HCT116 (cell line): Measurements from ENCODE around the gene GDAP1L1. TPM values are rescaled to one million over a fixed set of nuclear protein-coding genes. Genes with fewer than 3 reads are reported as not detected.
A peak's percentile ranks its signal among the peaks of the same experiment; 100 is the strongest.

Source experiments
- ATAC-seq: fragments of 200-7000 bp; cut with Tn5 transposase; 2 replicates; pipeline ENCODE4 v1.9.1; 2020; ENCODE audit warnings: mild to moderate bottlenecking, moderate library complexity
- BruUV-seq: library from RNA; stranded (reverse); fragments of 400-500 nt; replicated peaks from 2 replicates; lab custom pipeline; 2021; lab: Mats Ljungman, UMichigan
- CTCF ChIA-PET: fragments of 300-600 bp; sonication (Branson Sonifier 250); formaldehyde crosslinking; loops from one replicate; lab custom pipeline; 2021; ENCODE audit warnings: antibody characterized with exemption; lab: Charles Lee
- POLR2A ChIA-PET: fragments of 300-600, 350-600 bp; sonication (Branson Sonifier 250); formaldehyde crosslinking; loops from one replicate; lab custom pipeline; 2021; ENCODE audit warnings: antibody characterized with exemption; lab: Charles Lee
- RAD21 ChIA-PET, 2 experiments: fragments of 300-600 bp; sonication (Branson Sonifier 250); formaldehyde crosslinking; loops; one replicate each; lab custom pipeline; 2023; ENCODE audit warnings: low total read pairs in 2 of 2; ENCODE audit not compliant: uncharacterized antibody in 2 of 2, unreplicated experiment in 2 of 2, low non-redundant PET in 1 of 2; lab: Charles Lee
- DNase-seq: peaks from one replicate; pipeline ENCODE4 v3.0.0-alpha.2; 2010; ENCODE audit warnings: low read depth, low spot score
- H2AFZ ChIP-seq: fragments of 200-600 bp; shearing (Covaris generic), sonication (generic); 2 replicates; pipeline ENCODE4 v1.6.1; 2017; ENCODE audit warnings: low read depth, mixed run types, mixed read lengths, antibody characterized with exemption, low read length; ENCODE audit not compliant: poor library complexity, severe bottlenecking
- H3K27ac ChIP-seq: 2 replicates; pipeline ENCODE4 v1.5.1; 2012; ENCODE audit warnings: low read depth, low read length
- H3K27me3 ChIP-seq: fragments of 200-600 bp; sonication (generic); 2 replicates; pipeline ENCODE4 v1.6.1; 2016; ENCODE audit warnings: mixed run types, low read length, mixed read lengths; ENCODE audit not compliant: insufficient read depth
- H3K36me3 ChIP-seq, 2 experiments: fragments of 200-500 bp in 1 of 2; fragments of 200-600 bp in 1 of 2; sonication (Bioruptor generic) in 1 of 2; sonication (generic) in 1 of 2; 2 replicates each; pipeline versions ENCODE4 v1.5.1 to v1.6.1; 2014 to 2016; ENCODE audit warnings: low read length in 2 of 2, inconsistent platforms in 1 of 2, mixed read lengths in 1 of 2, mixed run types in 1 of 2; ENCODE audit not compliant: insufficient read depth in 2 of 2, control insufficient read depth in 1 of 2
- H3K4me1 ChIP-seq, 2 experiments: fragments of 200-600 bp in 1 of 2; sonication (generic) in 1 of 2; 2 replicates each; pipeline versions ENCODE4 v1.5.1 to v1.6.1; 2012 to 2017; ENCODE audit warnings: low read length in 2 of 2, inconsistent platforms in 1 of 2, mild to moderate bottlenecking in 1 of 2, mixed read lengths in 1 of 2, mixed run types in 1 of 2, moderate library complexity in 1 of 2; ENCODE audit not compliant: insufficient read depth in 2 of 2, control insufficient read depth in 1 of 2
- H3K4me2 ChIP-seq: fragments of 200-600 bp; sonication (generic); 2 replicates; pipeline ENCODE4 v1.6.1; 2017; ENCODE audit warnings: mixed run types, low read length, mixed read lengths
- H3K4me3 ChIP-seq, 2 experiments: fragments of 200-600 bp in 1 of 2; sonication (generic) in 1 of 2; replicated peaks in 1 of 2; 2 replicates each; pipeline ENCODE4 v1.5.1; 2011 to 2016; ENCODE audit warnings: low read length in 2 of 2, control low read depth in 1 of 2, low read depth in 1 of 2, mild to moderate bottlenecking in 1 of 2, mixed read lengths in 1 of 2, mixed run types in 1 of 2
- H3K79me2 ChIP-seq: fragments of 200-600 bp; sonication (generic); 2 replicates; pipeline ENCODE4 v1.6.1; 2017; ENCODE audit warnings: mild to moderate bottlenecking, mixed run types, low read length, moderate library complexity, mixed read lengths; ENCODE audit not compliant: insufficient read depth
- H3K9ac ChIP-seq: fragments of 200-600 bp; sonication (generic); 2 replicates; pipeline ENCODE4 v1.6.1; 2016; ENCODE audit warnings: low read length, mixed read lengths
- H3K9me2 ChIP-seq: fragments of 200-600 bp; sonication (generic), shearing (Covaris generic); 2 replicates; pipeline ENCODE4 v1.6.1; 2017; ENCODE audit warnings: mixed run types, mild to moderate bottlenecking, moderate library complexity; ENCODE audit not compliant: insufficient read depth
- H3K9me3 ChIP-seq, 2 experiments: fragments of 200-500 bp in 1 of 2; fragments of 200-600 bp in 1 of 2; sonication (Bioruptor generic) in 1 of 2; sonication (generic) in 1 of 2; 2 replicates each; pipeline ENCODE4 v1.6.1; 2014 to 2017; ENCODE audit warnings: low read length in 2 of 2, mixed read lengths in 2 of 2, inconsistent platforms in 1 of 2, low read depth in 1 of 2, mild to moderate bottlenecking in 1 of 2, mixed run types in 1 of 2, moderate library complexity in 1 of 2; ENCODE audit not compliant: control insufficient read depth in 1 of 2, insufficient read depth in 1 of 2
- H4K20me1 ChIP-seq: fragments of 200-600 bp; sonication (generic), shearing (Covaris generic); 2 replicates; pipeline ENCODE4 v1.6.1; 2017; ENCODE audit warnings: mixed run types, mild to moderate bottlenecking, moderate library complexity; ENCODE audit not compliant: insufficient read depth
- CBX3 ChIP-seq: IDR thresholded peaks from 2 replicates; pipeline ENCODE4 v1.6.1; 2012; ENCODE audit warnings: low read depth
- CEBPB ChIP-seq: IDR thresholded peaks from 2 replicates; pipeline ENCODE4 v1.6.1; 2012; ENCODE audit warnings: low read depth
- EGR1 ChIP-seq: IDR thresholded peaks from 2 replicates; pipeline ENCODE4 v1.6.1; 2012; ENCODE audit warnings: low read depth
- ELF1 ChIP-seq: IDR thresholded peaks from 2 replicates; pipeline ENCODE4 v1.6.1; 2012; ENCODE audit warnings: low read depth, borderline replicate concordance
- EZH2 ChIP-seq: fragments of 200-600 bp; sonication (generic); IDR thresholded peaks from 2 replicates; pipeline ENCODE4 v1.6.1; 2017; ENCODE audit warnings: antibody characterized with exemption, mixed run types
- FOSL1 ChIP-seq: IDR thresholded peaks from 2 replicates; pipeline ENCODE4 v1.6.1; 2012; ENCODE audit warnings: low read depth
- JUND ChIP-seq: IDR thresholded peaks from 2 replicates; pipeline ENCODE4 v1.6.1; 2012
- POLR2AphosphoS5 ChIP-seq: IDR thresholded peaks from 2 replicates; pipeline ENCODE4 v1.6.1; 2011; ENCODE audit warnings: mild to moderate bottlenecking, low read depth, low read length, moderate library complexity
- RAD21 ChIP-seq: IDR thresholded peaks from 2 replicates; pipeline ENCODE4 v1.6.1; 2012; ENCODE audit warnings: low read depth, mild to moderate bottlenecking
- SIN3A ChIP-seq: IDR thresholded peaks from 2 replicates; pipeline ENCODE4 v1.6.1; 2012; ENCODE audit warnings: low read depth
- SP1 ChIP-seq: IDR thresholded peaks from 2 replicates; pipeline ENCODE4 v1.6.1; 2012; ENCODE audit warnings: low read depth
- intact Hi-C: fragments of 100-400 bp; cut with micrococcal nuclease; formaldehyde crosslinking; loops from 2 replicates; pipeline ENCODE4 v1.10.0; 2022
- total RNA-seq: library from RNA; stranded (reverse); gene quantifications from one replicate; pipeline ENCODE4 v1.2.1, GENCODE V29; 2021; ENCODE audit not compliant: unreplicated experiment
- TF ChIP-seq, protein P1 (sequence below): IDR thresholded peaks from 2 replicates; pipeline ENCODE4 v1.6.1; 2011; ENCODE audit warnings: mild to moderate bottlenecking, low read length, moderate library complexity; ENCODE audit not compliant: insufficient replicate concordance; ENCODE audit errors: extremely low read depth
- TF ChIP-seq, protein P2 (sequence below): IDR thresholded peaks from 2 replicates; pipeline ENCODE4 v1.6.1; 2012; ENCODE audit warnings: low read depth
- TF ChIP-seq, protein P3 (sequence below), 3 experiments: fragments of 200-600 bp in 1 of 3; sonication (generic) in 1 of 3; IDR thresholded peaks in 2 of 3; conservative IDR thresholded peaks in 1 of 3; 2 replicates each; pipeline ENCODE4 v1.5.1; 2012 to 2017; ENCODE audit warnings: low read depth in 2 of 3, low read length in 2 of 3, antibody characterized with exemption in 1 of 3, borderline replicate concordance in 1 of 3, control low read depth in 1 of 3, mild to moderate bottlenecking in 1 of 3, mixed read lengths in 1 of 3, mixed run types in 1 of 3, moderate library complexity in 1 of 3; ENCODE audit not compliant: insufficient read depth in 1 of 3

The GDAP1L1 gene
- total RNA-seq, 1 experiment from 2014 or later: not detected

DNA sequence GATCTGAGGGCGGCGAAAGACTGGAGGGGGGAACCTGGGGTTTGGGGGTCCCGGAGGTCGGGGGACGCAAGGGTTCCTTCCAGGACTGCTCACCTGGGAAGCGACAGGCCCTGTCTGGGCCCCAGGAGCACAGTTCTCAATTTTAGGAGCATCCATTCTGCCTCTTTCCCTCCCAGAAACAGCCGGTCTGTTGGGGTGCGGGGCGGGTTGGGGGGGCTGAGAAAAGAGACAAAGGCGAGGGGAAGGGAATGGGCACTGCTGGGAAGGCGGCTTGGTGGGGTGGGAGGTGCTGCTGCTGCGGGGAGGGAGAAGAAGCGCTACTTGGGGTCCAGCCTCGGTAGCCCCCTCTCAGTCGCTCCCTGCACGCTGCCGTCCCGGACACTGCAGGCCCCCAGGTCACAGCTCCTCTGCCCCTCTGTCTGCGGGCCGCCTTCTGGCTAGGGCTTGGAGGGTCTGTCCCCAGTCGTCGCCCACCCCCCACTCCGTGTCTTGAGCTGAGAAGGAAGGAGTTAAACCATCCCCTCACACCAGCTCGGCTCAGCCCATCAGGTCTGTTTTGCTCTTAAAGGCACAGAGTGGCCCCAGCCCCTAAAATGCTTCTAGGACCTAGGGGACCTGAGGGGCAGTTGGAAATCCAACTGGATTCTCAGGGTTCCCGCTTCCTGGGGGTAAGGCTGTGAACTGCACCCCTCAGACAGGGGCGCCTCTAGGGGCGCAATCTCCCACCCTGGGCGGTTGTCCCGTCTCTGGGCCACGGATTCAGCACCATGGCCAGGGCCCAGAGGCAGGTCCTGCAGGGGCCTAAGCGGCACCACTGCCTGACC lies 690 bp downstream of the GDAP1L1 start:
- Histone ChIP-seq H3K4me2 (no peak overlapping the region), H3K79me2 (no peaks in the 10 kb centered on the region)
- no peak for TF ChIP-seq SP1
- TF ChIP-seq, protein P1, sequence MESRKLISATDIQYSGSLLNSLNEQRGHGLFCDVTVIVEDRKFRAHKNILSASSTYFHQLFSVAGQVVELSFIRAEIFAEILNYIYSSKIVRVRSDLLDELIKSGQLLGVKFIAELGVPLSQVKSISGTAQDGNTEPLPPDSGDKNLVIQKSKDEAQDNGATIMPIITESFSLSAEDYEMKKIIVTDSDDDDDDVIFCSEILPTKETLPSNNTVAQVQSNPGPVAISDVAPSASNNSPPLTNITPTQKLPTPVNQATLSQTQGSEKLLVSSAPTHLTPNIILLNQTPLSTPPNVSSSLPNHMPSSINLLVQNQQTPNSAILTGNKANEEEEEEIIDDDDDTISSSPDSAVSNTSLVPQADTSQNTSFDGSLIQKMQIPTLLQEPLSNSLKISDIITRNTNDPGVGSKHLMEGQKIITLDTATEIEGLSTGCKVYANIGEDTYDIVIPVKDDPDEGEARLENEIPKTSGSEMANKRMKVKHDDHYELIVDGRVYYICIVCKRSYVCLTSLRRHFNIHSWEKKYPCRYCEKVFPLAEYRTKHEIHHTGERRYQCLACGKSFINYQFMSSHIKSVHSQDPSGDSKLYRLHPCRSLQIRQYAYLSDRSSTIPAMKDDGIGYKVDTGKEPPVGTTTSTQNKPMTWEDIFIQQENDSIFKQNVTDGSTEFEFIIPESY: no peak
- TF ChIP-seq POLR2AphosphoS5: no peak
- no peak for TF ChIP-seq ELF1
- no peak for TF ChIP-seq CEBPB
- TF ChIP-seq FOSL1: no peak
- TF ChIP-seq SIN3A: no peak
- TF ChIP-seq RAD21: no peak
- TF ChIP-seq, protein P2, sequence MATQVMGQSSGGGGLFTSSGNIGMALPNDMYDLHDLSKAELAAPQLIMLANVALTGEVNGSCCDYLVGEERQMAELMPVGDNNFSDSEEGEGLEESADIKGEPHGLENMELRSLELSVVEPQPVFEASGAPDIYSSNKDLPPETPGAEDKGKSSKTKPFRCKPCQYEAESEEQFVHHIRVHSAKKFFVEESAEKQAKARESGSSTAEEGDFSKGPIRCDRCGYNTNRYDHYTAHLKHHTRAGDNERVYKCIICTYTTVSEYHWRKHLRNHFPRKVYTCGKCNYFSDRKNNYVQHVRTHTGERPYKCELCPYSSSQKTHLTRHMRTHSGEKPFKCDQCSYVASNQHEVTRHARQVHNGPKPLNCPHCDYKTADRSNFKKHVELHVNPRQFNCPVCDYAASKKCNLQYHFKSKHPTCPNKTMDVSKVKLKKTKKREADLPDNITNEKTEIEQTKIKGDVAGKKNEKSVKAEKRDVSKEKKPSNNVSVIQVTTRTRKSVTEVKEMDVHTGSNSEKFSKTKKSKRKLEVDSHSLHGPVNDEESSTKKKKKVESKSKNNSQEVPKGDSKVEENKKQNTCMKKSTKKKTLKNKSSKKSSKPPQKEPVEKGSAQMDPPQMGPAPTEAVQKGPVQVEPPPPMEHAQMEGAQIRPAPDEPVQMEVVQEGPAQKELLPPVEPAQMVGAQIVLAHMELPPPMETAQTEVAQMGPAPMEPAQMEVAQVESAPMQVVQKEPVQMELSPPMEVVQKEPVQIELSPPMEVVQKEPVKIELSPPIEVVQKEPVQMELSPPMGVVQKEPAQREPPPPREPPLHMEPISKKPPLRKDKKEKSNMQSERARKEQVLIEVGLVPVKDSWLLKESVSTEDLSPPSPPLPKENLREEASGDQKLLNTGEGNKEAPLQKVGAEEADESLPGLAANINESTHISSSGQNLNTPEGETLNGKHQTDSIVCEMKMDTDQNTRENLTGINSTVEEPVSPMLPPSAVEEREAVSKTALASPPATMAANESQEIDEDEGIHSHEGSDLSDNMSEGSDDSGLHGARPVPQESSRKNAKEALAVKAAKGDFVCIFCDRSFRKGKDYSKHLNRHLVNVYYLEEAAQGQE: peak; percentile 89
- TF ChIP-seq EGR1: no peak
- no peak for TF ChIP-seq EZH2
- TF ChIP-seq JUND: no peak
- TF ChIP-seq, protein P3, sequence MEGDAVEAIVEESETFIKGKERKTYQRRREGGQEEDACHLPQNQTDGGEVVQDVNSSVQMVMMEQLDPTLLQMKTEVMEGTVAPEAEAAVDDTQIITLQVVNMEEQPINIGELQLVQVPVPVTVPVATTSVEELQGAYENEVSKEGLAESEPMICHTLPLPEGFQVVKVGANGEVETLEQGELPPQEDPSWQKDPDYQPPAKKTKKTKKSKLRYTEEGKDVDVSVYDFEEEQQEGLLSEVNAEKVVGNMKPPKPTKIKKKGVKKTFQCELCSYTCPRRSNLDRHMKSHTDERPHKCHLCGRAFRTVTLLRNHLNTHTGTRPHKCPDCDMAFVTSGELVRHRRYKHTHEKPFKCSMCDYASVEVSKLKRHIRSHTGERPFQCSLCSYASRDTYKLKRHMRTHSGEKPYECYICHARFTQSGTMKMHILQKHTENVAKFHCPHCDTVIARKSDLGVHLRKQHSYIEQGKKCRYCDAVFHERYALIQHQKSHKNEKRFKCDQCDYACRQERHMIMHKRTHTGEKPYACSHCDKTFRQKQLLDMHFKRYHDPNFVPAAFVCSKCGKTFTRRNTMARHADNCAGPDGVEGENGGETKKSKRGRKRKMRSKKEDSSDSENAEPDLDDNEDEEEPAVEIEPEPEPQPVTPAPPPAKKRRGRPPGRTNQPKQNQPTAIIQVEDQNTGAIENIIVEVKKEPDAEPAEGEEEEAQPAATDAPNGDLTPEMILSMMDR (IDR thresholded peaks at IDR 0.05 in 2 of 3, conservative IDR thresholded peaks at IDR 0.05 in 1 of 3; ENCODE audit: borderline replicate concordance in 1 of 3, insufficient read depth in 1 of 3, low read depth in 2 of 3, low read length in 2 of 3): peak in 2 of 3 experiments; percentile 41 to 60; a peak in 4 of 6 replicates
- TF ChIP-seq CBX3: no peak
- TF ChIP-seq, all 23 proteins: peak for 2
- H3K27me3 ChIP-seq: 0 out of 2 replicates have a peak, but pooled peaks cover 3% of the 10 kb centered on the region
- CTCF ChIA-PET: no interaction called here
- H3K9ac ChIP-seq: no peak overlapping the region
- H3K36me3 ChIP-seq: no peaks in the 10 kb centered on the region
- no peak for DNase-seq
- peak; percentile 85 for ATAC-seq
- H3K4me3 ChIP-seq: no peak overlapping the region
- RAD21 ChIA-PET: no interaction called here
- no TSS peak for BruUV-seq
- no peaks in the 10 kb centered on the region for H3K9me2 ChIP-seq
- H3K9me3 ChIP-seq: no peaks in the 10 kb centered on the region
- no peak overlapping the region for H2AFZ ChIP-seq
- no peaks in the 10 kb centered on the region for H4K20me1 ChIP-seq
- POLR2A ChIA-PET: no interaction called here
- intact Hi-C loops: no loop called here
- H3K27ac ChIP-seq: no peak overlapping the region
- no peaks in the 10 kb centered on the region for H3K4me1 ChIP-seq
